Calu3 (cell line): ENCODE results near the gene CSTB. TPM values are rescaled to one million over a fixed set of nuclear protein-coding genes. Genes with fewer than 3 reads are reported as not detected.

Experiments
- BruUV-seq: library from RNA; stranded (reverse); fragments of 400-500 nt; replicated peaks from 2 replicates; lab custom pipeline; 2021; lab: Mats Ljungman, UMichigan
- CTCF ChIA-PET: fragments of 300-600 bp; sonication (Branson Sonifier 250); formaldehyde crosslinking; loops from one replicate; lab custom pipeline; 2022; ENCODE audit warnings: antibody characterized with exemption; lab: Charles Lee
- DNase-seq: peaks from one replicate; pipeline ENCODE4 v3.0.0; 2022
- H3K27ac Mint-ChIP-seq: one replicate; pipeline ENCODE4 v1.8.0; 2022; ENCODE audit warnings: mixed read lengths; ENCODE audit not compliant: unreplicated experiment
- H3K27me3 Mint-ChIP-seq: one replicate; pipeline ENCODE4 v1.8.0; 2022; ENCODE audit warnings: mixed read lengths; ENCODE audit not compliant: unreplicated experiment
- H3K36me3 Mint-ChIP-seq: one replicate; pipeline ENCODE4 v1.8.0; 2022; ENCODE audit warnings: mild to moderate bottlenecking, moderate library complexity, mixed read lengths; ENCODE audit not compliant: insufficient read depth, unreplicated experiment
- H3K4me1 Mint-ChIP-seq: one replicate; pipeline ENCODE4 v1.8.0; 2022; ENCODE audit warnings: mild to moderate bottlenecking, low read depth, mixed read lengths; ENCODE audit not compliant: unreplicated experiment
- H3K4me3 Mint-ChIP-seq: one replicate; pipeline ENCODE4 v1.8.0; 2022; ENCODE audit warnings: mild to moderate bottlenecking, low read depth, moderate library complexity, mixed read lengths; ENCODE audit not compliant: unreplicated experiment
- H3K9me3 Mint-ChIP-seq: one replicate; pipeline ENCODE4 v1.8.0; 2022; ENCODE audit warnings: low read depth, mixed read lengths; ENCODE audit not compliant: unreplicated experiment
- intact Hi-C: fragments of 100-400 bp; cut with micrococcal nuclease; formaldehyde crosslinking; loops from one replicate; pipeline ENCODE4 v1.10.0; 2022; ENCODE audit not compliant: unreplicated experiment
- total RNA-seq: library from RNA; stranded (reverse); gene quantifications from 2 replicates; pipeline ENCODE4 v1.2.3, GENCODE V29; 2022
- TF ChIP-seq, protein P1 (sequence below): fragments of 200-600 bp; IDR thresholded peaks from one replicate; pipeline ENCODE4 v1.8.0; 2022; ENCODE audit warnings: antibody characterized with exemption; ENCODE audit not compliant: unreplicated experiment

Gene CSTB
- total RNA-seq, 1 experiment from 2014 or later, result 105 TPM

DNA sequence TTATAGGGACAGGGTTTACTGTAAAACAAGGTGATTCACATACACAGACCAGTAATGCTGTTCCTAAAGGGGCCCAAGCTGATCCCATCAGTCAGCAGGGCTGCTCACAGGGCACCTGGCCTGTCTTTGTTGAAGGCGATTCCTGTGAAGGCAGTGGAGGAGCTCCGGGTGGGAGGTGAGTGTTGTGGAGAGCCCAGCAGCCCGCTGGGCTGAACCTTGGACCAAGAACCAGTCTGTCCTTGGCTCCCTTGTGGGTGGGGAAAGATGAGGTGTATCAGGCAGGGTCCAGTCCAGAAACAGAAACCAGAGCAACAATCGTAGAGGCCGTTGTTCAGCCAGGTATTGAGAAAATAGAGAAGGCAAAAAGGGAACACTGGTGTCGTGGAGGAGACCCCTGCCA, 44.6 kb downstream of the CSTB start:
- CTCF ChIA-PET, result no interaction called here
- no TSS peak for BruUV-seq
- Mint-ChIP-seq H3K27me3 (no peaks in the 10 kb centered on the region), H3K4me3 (no peak overlapping the region), H3K27ac (peak overlapping the region; percentile 50), H3K4me1 (peaks cover 41% of the 10 kb centered on the region), H3K9me3 (no peaks in the 10 kb centered on the region), H3K36me3 (peaks cover 62% of the 10 kb centered on the region)
- no peak for DNase-seq
- TF ChIP-seq, protein P1, sequence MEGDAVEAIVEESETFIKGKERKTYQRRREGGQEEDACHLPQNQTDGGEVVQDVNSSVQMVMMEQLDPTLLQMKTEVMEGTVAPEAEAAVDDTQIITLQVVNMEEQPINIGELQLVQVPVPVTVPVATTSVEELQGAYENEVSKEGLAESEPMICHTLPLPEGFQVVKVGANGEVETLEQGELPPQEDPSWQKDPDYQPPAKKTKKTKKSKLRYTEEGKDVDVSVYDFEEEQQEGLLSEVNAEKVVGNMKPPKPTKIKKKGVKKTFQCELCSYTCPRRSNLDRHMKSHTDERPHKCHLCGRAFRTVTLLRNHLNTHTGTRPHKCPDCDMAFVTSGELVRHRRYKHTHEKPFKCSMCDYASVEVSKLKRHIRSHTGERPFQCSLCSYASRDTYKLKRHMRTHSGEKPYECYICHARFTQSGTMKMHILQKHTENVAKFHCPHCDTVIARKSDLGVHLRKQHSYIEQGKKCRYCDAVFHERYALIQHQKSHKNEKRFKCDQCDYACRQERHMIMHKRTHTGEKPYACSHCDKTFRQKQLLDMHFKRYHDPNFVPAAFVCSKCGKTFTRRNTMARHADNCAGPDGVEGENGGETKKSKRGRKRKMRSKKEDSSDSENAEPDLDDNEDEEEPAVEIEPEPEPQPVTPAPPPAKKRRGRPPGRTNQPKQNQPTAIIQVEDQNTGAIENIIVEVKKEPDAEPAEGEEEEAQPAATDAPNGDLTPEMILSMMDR, result no peak
- intact Hi-C loops, result no loop called here

DNA sequence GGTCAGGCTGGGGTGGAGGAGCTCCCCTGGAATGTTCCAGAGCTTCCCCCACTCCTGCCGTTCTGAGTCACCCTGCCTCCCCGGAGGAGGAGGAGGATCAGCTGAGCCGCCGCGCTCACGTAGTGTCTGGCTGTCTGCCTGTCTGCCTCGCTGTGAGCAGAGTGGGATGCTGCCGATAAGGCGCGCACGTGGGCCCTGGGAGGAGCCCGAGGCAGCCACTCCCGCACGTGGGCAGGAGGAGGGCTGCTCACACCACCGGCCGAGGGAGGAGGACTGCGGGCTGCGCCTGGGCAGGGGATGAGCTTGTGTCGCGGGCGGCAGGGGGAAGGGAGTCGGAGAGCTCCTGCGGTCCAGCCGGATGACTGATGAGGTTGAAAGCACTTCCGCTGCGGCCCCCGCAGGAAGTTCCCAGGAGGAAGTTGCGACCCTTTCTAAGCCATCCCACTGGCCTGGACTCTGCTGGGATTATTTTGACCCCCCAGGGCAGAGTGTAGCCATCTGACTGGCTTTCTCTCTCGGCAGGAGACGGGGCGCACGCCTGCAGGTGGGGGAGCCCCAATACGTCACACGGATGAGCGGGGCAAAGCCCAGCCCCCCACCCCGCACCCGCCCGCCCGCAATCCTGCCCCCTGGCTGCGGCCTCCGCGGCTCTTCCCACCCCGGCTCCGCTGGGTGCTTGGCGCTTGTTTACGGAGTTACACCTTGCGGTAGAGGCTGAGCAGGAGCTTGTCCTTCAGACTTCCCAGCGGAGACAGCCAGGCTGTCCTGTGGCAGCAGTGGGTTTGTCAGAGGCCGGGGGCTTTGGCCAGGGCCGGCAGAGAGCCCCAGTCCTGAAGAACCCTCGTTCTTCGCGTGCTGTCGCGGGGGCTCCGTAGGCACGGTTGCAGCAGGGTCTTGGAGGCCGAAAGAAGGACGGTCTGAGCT, 47.4 kb downstream of the CSTB start:
- H3K4me1 Mint-ChIP-seq, result peaks cover 50% of the 10 kb centered on the region
- intact Hi-C loops, result no loop called here
- CTCF ChIA-PET, result interaction anchor here (0.9 to 2.1 kb wide), 4 partner anchors 10 to 70 kb away, joined by 3 to 19 read pairs (median 6); partner anchors contain the start of genes HSF2BP and RRP1B
- peaks cover 68% of the 10 kb centered on the region for H3K36me3 Mint-ChIP-seq
- H3K27me3 Mint-ChIP-seq, result no peaks in the 10 kb centered on the region
- peak overlapping the region; percentile 95 for H3K27ac Mint-ChIP-seq
- TF ChIP-seq, protein P1, result no peak
- DNase-seq, result peak; percentile 77
- no peaks in the 10 kb centered on the region for H3K9me3 Mint-ChIP-seq
- H3K4me3 Mint-ChIP-seq, result peak overlapping the region; percentile 77
- BruUV-seq, result no TSS peak

DNA sequence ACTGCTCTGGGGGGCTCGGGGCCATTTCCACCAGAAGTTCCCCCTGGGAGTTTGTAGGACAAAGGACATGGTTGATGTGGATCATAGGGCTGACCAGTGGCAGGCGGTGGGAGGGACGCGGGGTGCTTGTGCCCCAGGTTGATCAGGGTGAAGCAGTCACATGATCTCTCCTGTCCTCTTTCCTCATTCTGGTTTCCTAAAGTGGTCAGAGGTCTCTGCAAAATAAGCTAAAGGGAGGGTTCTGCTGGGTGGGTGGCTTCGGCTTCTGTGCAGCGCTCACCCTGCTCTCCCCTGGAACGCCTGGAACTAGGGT, 48.0 kb downstream of the CSTB start:
- intact Hi-C loops, result no loop called here

DNA sequence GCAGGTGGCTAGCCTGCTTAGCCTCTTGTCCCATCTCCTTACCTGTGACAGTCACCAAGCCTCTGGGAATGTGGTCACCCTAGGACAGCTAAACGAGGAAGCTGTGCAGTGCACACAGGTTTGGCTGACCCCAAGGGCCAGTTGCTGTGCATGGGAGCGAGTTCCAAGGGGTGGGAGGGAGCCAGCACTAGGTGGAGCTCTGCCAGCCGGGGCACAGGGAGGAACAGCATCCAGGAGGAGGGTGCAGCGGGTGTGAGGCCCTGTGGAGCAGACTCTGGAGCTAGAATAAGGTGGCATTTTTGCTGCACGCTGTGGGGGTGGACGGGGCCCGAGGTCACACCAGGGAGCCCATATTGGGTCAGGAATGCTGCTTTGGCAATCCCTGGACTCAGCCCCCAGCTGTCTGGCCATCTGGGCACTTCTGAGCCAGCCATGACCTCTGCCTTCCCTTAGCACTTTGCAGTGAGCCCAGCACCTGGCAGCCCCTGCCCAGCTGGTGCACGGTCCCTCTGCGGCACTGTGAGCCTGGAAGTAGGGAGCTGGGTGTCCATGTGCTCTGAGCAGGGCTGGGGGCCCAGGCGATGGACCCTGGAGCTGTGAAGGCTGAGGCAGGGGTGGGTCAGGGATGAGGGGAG, 48.5 kb downstream of the CSTB start:
- no peaks in the 10 kb centered on the region for H3K27me3 Mint-ChIP-seq
- CTCF ChIA-PET, result interaction anchor here (0.6 to 2.1 kb wide), 4 partner anchors 13 to 248 kb away, joined by 3 to 19 read pairs (median 6); partner anchors contain the start of genes HSF2BP and RRP1B
- intact Hi-C loops, result no loop called here
- TF ChIP-seq, protein P1, result no peak
- peak; percentile 69 for DNase-seq
- H3K27ac Mint-ChIP-seq, result peak overlapping the region; percentile 95
- H3K36me3 Mint-ChIP-seq, result peaks cover 71% of the 10 kb centered on the region
- H3K9me3 Mint-ChIP-seq, result no peaks in the 10 kb centered on the region
- no TSS peak for BruUV-seq
- H3K4me3 Mint-ChIP-seq, result peak overlapping the region; percentile 77
- peaks cover 51% of the 10 kb centered on the region for H3K4me1 Mint-ChIP-seq

More for the DNA sequence above, 48.0 kb downstream of the CSTB start:
- Mint-ChIP-seq H3K9me3 (no peaks in the 10 kb centered on the region), H3K4me3 (peak overlapping the region; percentile 77), H3K27ac (peak overlapping the region; percentile 95), H3K36me3 (peaks cover 66% of the 10 kb centered on the region), H3K27me3 (no peaks in the 10 kb centered on the region), H3K4me1 (peaks cover 46% of the 10 kb centered on the region)
- TF ChIP-seq, protein P1, result no peak
- no TSS peak for BruUV-seq
- peak; percentile 31 for DNase-seq
- CTCF ChIA-PET, result interaction anchor here (0.9 to 2.1 kb wide), 4 partner anchors 10 to 69 kb away, joined by 3 to 19 read pairs (median 6); partner anchors contain the start of genes HSF2BP and RRP1B
